Mesothelial cell of epicardium (in vitro differentiated cells): ENCODE results near the gene TGFBR3. TPM values are rescaled to one million over a fixed set of nuclear protein-coding genes. Genes with fewer than 3 reads are reported as not detected.

Source experiments
- DNase-seq, 2 experiments: peaks; one replicate each; pipeline ENCODE4 v3.0.0; 2021; ENCODE audit warnings: low spot score in 2 of 2; ENCODE audit not compliant: unreplicated experiment in 2 of 2
- H3K27ac Mint-ChIP-seq: 2 replicates; pipeline ENCODE4 v1.8.0; 2021; ENCODE audit warnings: mixed read lengths
- H3K27me3 Mint-ChIP-seq: 2 replicates; pipeline ENCODE4 v1.8.0; 2021; ENCODE audit warnings: low read depth, mixed read lengths
- H3K36me3 Mint-ChIP-seq: 2 replicates; pipeline ENCODE4 v1.8.0; 2021; ENCODE audit warnings: mixed read lengths
- H3K4me1 Mint-ChIP-seq: 2 replicates; pipeline ENCODE4 v1.8.0; 2021; ENCODE audit warnings: mixed read lengths
- H3K4me3 Mint-ChIP-seq: 2 replicates; pipeline ENCODE4 v1.8.0; 2021; ENCODE audit warnings: mild to moderate bottlenecking, moderate library complexity, mixed read lengths
- H3K9me3 Mint-ChIP-seq: 2 replicates; pipeline ENCODE4 v1.8.0; 2021; ENCODE audit warnings: mixed read lengths
- total RNA-seq: library from RNA; stranded (reverse); gene quantifications from 3 replicates; pipeline ENCODE4 v1.2.1, GENCODE V29; 2021
- TF ChIP-seq, protein P1 (sequence below): fragments of 200-600 bp; sonication (generic); IDR thresholded peaks from one replicate; pipeline ENCODE4 v1.5.0; 2021; ENCODE audit warnings: antibody characterized with exemption; ENCODE audit not compliant: unreplicated experiment

TGFBR3 gene
- total RNA-seq, 1 donor from 2014 or later, result 20.7 TPM

DNA sequence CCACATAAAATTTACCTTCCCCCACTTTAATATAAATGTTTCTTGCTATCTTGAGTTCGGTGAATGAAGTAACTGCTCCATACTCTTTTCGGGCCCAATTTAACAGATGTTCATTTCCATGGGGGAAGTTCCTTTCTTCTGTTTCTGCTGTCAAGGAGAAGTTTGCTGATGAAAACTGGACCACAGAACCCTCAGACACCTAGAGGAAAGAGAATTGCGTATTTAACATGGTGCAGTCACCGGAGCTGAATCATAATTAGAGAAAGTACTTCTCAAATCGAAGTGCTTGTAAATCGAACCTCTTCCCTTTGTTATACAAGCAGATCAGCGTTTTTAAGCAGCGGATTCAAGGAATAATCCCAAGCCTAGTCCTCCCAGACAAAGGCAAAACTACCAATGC, 151.2 kb downstream of the TGFBR3 start:
- H3K4me3 Mint-ChIP-seq, result no peak overlapping the region
- H3K36me3 Mint-ChIP-seq, result peaks cover 7% of the 10 kb centered on the region
- H3K9me3 Mint-ChIP-seq, result peaks cover 10% of the 10 kb centered on the region
- TF ChIP-seq, protein P1, sequence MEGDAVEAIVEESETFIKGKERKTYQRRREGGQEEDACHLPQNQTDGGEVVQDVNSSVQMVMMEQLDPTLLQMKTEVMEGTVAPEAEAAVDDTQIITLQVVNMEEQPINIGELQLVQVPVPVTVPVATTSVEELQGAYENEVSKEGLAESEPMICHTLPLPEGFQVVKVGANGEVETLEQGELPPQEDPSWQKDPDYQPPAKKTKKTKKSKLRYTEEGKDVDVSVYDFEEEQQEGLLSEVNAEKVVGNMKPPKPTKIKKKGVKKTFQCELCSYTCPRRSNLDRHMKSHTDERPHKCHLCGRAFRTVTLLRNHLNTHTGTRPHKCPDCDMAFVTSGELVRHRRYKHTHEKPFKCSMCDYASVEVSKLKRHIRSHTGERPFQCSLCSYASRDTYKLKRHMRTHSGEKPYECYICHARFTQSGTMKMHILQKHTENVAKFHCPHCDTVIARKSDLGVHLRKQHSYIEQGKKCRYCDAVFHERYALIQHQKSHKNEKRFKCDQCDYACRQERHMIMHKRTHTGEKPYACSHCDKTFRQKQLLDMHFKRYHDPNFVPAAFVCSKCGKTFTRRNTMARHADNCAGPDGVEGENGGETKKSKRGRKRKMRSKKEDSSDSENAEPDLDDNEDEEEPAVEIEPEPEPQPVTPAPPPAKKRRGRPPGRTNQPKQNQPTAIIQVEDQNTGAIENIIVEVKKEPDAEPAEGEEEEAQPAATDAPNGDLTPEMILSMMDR, result no peak
- no peak for DNase-seq
- peaks cover 50% of the 10 kb centered on the region for H3K4me1 Mint-ChIP-seq
- H3K27me3 Mint-ChIP-seq, result no peaks in the 10 kb centered on the region
- H3K27ac Mint-ChIP-seq, result no peak overlapping the region

DNA sequence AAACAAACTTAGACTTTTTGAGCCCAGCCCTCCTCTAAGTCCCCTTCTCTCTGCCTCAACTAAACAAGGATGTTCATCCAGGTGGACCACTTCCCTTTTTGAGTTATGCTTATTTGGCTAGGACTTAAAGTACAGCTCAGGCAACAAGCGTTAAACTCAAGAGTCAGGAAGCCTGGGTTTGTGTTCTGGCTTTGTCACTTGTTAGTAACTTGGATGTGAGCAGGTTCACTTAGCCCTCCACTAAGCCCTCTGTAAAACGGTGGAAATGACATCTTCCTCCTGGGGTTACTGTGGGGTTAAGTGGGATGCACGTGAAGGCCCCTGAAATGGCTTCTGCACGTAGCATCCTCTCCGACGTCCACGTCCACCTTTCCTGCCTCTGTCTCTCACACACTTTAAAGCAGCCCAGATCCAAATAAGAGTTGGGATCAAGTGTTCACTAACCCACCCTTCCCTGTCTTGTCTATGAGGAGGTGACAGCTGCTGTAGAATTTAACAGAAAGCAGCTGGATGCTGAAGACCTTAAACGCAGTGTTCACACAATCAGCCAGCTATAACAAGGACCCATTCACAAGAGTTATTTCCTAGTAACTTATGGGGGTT, 152.7 kb downstream of the TGFBR3 start:
- H3K36me3 Mint-ChIP-seq, result no peaks in the 10 kb centered on the region
- peaks cover 1% of the 10 kb centered on the region for H3K9me3 Mint-ChIP-seq
- peak overlapping the region; percentile 62 for H3K27ac Mint-ChIP-seq
- no peak for DNase-seq
- TF ChIP-seq, protein P1, result no peak
- peaks cover 50% of the 10 kb centered on the region for H3K4me1 Mint-ChIP-seq
- no peaks in the 10 kb centered on the region for H3K27me3 Mint-ChIP-seq
- no peak overlapping the region for H3K4me3 Mint-ChIP-seq

DNA sequence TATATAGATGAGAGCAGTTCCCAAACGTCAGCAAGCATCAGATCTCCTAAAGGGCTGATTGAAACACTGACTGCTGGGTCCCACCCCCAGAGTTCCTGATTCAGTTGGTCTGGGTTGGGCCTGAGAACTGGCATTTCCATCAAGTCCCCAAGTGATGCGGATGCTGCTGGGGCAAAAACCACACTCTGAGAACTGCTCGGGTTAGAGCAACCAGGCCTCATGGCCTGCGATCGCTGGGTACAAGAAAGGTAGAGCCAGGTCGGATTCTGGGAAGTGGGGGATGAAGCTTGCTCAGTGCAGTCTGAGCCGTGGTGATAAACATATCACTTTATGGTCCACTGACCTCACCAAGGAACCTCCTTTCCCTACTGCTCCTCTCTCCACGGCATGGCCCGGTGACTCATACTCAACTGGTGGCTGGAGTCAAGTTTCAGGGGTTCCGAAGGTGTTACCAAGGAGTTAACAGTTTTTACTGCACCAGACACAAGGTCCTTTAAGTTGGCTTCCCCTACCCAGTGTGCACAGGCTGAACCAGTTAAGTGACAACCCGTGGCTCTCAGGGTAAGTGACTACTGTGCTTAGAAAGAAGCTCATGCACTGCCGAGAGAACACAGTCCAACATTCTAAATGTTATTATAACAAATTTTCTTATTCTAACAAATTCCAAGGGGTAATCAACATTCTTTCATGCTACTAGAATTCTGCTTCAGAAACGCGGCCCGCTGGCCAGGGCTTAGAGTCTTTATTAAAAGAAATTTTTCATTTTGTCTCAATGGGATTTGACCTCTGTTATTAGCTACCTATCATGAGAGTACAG, 153.5 kb downstream of the TGFBR3 start:
- no peaks in the 10 kb centered on the region for H3K9me3 Mint-ChIP-seq
- H3K4me3 Mint-ChIP-seq, result no peak overlapping the region
- TF ChIP-seq, protein P1, result no peak
- DNase-seq, result no peak
- peak overlapping the region; percentile 62 for H3K27ac Mint-ChIP-seq
- H3K27me3 Mint-ChIP-seq, result no peaks in the 10 kb centered on the region
- no peaks in the 10 kb centered on the region for H3K36me3 Mint-ChIP-seq
- H3K4me1 Mint-ChIP-seq, result peaks cover 48% of the 10 kb centered on the region

DNA sequence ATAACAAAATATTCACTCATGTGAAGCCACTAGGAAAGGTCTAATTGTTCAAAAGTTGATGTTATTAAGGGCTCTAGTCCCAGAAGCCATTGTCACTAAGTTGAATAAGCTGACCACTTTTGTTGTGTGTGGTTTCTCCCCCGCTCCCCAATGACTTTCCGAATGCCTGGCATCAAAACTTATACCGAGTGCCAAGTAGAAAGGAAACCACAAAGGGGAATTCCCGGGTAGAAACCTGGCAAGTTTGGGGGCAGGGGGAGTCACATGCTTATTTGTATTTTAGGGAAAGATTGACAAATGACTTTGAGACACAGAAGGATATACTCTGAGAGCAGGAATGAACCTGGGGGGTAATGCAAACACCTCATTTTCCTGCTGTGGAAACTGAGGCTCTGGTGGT, 154.1 kb downstream of the TGFBR3 start:
- Mint-ChIP-seq H3K27me3 (no peaks in the 10 kb centered on the region), H3K27ac (no peak overlapping the region), H3K4me3 (no peak overlapping the region), H3K9me3 (no peaks in the 10 kb centered on the region), H3K36me3 (no peaks in the 10 kb centered on the region), H3K4me1 (peaks cover 42% of the 10 kb centered on the region)
- TF ChIP-seq, protein P1, result no peak
- no peak for DNase-seq

DNA sequence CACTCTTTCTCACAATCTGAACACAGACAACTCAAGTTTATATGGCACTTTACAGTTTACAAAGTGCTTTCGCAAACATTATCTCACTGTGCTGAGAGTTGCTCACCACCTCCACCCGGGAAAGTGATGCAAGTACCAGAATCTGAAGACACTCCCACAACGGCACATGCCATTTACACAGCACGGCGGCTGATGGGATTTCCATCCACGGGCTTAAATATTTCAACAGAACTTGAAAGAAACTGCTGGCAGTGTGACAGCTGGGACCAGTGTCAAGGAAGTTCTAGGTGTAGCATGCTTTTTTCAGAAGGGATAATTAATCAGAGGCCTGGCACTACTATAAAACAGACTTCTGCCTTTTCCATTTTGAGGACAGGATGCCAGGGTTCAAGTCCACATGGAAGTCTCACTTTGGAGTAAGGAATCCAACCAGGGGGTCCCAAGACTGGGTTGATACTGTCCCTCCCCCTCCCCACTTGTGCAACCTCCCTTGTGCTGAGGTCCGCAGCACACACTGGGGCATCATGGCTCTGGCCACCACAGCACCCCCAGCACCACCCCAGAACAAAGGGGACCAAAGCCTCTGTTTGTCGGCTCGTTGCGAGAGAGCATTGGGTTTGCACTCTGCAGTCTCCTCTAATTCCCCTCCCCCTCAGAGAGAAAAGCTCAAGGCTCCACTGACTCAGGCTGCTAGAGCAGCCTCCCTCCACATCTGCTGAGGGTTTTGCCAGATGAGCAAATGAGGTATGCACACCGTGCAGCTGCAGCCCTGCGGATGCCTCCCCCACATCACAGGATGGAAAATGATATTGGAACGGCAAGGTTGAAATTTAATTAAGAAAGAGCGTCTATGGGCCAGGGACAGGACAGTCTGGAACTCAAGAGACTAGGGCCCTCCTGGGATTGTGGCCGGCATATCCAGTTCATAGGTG, 154.9 kb downstream of the TGFBR3 start:
- Mint-ChIP-seq H3K4me1 (peaks cover 36% of the 10 kb centered on the region), H3K27me3 (no peaks in the 10 kb centered on the region), H3K36me3 (no peaks in the 10 kb centered on the region), H3K4me3 (no peak overlapping the region), H3K27ac (no peak overlapping the region), H3K9me3 (no peaks in the 10 kb centered on the region)
- DNase-seq, result no peak
- TF ChIP-seq, protein P1, result no peak
